SKM-1 (cell line): ENCODE measurements around the gene HCRTR1.

ENCODE experiments used
- DNase-seq: peaks from one replicate; lab custom pipeline; 2025; ENCODE audit not compliant: unreplicated experiment; lab: John Stamatoyannopoulos, UW

Gene HCRTR1

GRCh38 chr1:31665234-31665878 is 47.9 kb downstream of the HCRTR1 start:
- DNase-seq, result no peak

DNA sequence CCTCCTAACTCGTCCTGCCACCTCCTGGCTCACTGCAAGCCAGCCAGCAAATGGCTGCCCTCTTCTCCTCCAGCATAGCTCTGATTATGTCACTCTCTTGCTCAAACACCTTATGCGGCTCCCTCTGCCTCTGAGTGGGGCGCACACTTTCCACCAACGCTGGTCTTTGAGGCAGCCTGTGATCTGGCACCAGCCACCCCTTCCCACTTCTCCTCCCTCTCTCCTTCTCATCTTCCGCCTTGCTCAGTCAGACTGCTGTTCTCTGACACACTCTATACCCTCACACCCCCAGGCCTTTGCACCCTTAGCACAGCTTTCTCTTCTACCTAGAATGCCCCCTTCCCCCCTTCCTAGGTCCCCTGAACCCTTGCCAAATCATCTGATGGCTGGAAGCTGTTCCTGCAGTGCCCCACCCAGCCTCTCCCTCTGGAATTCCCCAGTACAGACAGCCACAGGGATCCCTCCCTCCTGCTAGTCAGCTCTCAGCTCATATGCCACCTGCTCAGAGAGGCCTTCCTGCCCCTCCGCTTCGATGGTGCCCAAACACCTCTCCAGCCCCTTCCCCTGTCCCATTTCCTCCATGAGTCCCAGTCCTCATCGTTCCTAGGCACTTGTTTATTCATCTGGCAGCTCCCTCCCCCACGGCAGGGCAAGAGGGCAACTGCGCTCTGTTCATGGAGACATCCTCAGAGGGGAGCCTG is 48.9 kb downstream of the HCRTR1 start:
- no peak for DNase-seq

DNA sequence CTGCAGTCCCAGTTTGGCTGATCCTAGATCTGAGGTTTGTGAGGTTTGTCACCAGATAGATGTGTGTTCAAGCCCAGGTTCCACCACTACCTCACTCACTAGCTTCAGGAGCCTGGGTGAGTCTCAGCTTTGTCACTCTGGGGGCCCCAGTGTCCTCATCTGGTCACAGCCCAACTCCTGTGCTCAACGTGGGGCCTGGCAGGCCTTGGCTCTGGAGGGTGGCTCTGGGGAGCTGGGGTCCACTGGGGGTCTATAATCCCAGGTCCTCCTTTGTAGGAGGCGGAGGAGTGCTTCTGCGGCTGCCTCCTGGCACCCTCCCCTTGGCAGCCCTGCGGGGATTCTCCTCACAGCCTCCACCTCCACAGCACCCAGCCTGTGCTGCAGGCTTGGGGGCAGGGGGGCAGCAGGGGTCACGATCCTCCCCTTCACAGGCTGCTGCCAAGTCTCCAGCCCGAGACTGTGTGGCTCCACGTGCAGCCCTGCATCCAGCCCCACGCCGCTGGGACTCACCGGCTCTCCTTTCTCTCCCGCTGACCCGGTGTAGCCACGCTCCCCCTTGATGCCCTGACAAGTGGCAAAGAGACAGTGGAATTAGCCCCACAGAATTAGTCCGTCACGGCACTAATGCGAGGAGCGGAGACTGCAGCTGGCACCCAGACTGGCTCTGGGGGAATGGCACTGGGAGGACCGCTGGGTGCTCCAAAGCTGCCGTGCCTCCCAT is 49.7 kb downstream of the HCRTR1 start:
- no peak for DNase-seq

DNA sequence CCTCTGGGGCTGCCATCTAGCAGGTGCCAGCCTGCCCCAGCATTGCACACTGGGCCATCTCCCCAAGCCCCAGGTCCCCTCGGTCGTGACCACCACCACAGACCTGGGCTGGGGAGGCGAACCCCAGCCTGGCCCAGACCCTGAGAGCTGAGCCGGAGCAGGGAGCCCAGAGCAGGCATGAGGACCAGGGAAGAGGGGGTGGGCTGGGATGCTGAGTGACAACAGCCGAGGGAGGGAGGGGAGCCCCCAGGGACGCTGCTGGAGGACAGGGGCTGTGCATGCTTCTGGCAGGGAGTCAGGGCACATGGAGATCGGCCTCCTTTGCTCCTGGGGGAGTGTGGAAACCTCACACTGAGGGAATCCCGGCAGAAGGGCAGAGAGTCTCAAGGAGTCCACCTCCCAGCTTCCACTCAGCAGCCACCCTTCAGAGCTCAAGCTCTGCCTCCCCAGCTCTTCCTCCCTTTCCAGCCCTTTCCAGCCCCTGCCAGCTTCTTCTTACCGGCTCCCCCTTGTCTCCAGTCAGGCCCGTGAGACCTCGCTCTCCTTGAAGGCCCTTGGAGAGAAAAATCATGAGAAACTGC is 50.9 kb downstream of the HCRTR1 start:
- no peak for DNase-seq

- no peak for DNase-seq
These were observed 51.9 kb downstream of the HCRTR1 start for GRCh38 chr1:31669433-31669785.

DNA sequence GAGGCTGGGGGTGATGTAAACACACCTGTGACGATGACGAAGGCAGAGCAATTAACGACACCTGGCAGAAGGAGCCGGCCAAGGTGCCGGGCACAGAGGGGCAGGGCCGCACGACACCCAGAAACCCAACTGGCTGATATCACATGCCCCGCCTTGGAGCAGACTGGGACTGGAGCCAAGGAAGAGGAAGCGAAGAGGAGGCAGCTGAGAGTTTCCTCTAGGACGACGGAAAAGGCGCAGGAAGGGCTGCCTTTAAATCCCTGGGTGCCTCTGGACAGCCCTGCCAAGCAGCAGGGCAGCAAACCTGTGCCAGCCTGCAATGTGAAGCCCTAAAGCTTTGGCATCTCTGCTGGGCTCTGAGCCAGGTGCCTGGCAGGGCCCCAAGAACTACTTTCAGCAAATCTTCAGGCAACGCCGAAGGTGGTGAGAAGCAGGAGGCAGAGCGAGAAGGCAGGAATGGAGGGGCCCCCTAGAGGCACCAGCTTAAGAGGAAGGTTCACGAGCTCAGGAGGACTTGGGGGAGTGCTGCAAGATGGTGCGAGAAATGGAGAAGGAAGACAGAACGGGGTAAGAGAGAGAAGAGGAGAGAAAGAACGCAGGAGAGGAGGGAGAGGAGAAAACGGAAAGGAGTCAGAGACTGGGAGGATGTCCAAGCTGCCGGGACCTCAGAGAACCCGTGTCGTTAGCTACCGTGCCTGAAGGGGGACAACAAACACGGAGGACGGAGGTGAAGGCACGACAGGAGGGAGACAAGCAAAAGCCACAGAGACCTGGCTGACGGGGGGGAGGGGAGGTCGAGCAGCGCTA is 52.5 kb downstream of the HCRTR1 start:
- DNase-seq, result no peak

- no peak for DNase-seq
These were observed 53.1 kb downstream of the HCRTR1 start for GRCh38 chr1:31670593-31670964.

DNA sequence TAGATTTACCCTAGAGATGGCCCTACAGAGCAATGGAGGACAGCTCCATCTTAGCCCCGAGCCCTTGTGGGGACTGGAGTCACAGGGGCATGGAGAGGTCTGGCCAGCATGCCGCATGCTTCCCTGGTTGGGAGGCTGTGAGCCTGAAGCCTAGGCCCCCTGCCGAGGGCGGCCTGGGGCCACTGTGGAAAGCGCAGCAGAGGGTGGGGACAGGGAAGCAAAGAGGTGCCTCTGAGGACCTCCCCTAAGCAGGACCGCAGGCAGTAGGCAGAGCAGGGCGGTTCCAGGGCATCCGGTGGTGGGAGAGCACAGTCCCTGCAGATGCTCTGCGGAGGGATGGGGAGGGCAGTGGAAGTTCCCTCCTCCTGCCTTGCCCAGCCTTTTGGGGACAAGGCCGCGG is 53.7 kb downstream of the HCRTR1 start:
- no peak for DNase-seq

DNA sequence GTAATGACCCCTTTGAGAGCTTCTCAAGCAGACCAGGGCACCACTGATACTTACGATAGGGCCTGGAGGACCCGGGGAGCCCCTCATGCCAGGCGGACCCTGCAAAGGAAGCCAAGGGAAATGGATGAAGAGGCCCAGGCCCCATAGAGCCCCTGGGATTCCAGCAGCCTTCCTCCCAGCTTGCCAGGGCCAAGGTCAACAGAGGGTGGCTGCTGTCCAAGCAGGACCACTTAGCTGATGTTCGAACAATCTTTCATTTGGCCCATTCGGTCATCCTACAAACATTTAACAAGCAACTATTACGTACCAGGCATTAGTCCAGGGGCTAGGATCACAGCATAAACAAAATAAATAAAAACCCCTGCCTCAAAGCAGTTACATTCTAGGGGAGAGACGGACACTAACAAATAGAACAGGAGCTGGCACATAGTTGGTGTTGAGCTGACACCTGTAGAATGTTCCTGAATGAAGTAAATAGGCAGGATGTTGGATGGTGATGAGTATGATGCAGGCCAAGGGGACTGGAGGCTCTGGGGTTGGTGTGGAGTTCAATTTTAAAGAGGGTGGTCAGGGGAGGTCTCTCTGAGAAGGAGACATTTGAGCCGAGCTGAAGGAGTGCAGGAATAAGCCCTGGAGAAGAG is 54.2 kb downstream of the HCRTR1 start:
- no peak for DNase-seq

GRCh38 chr1:31672986-31673385 is 55.5 kb downstream of the HCRTR1 start:
- DNase-seq, result no peak

- DNase-seq, result no peak
These were observed 55.9 kb downstream of the HCRTR1 start for GRCh38 chr1:31673433-31673832.

DNA sequence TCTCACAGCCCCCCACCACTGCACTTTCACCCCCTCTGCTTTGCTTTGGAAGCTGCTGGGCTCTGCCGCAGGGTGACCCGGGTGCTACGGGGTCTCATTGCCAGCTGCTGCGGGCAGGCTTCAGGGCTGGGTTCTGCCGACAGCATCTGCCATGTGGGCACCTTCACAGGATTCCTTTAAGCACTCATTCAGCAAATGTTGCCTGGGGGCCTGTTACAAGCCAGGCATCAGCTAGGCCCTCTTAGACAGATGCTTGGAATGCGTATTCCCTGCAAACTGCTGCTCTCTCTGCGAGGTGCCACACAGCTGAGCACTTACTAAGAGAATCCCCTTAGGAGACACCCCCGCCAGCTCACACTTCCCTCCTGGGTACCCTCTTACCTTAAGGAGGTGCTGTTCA is 57.1 kb downstream of the HCRTR1 start:
- DNase-seq, result no peak

- DNase-seq, result no peak
These were observed 57.7 kb downstream of the HCRTR1 start for GRCh38 chr1:31675161-31675560.

GRCh38 chr1:31675756-31676155 is 58.3 kb downstream of the HCRTR1 start:
- no peak for DNase-seq
